Caki2 (cell line): Measurements from ENCODE around the gene C16orf95. TPM values are rescaled to one million over a fixed set of nuclear protein-coding genes. Genes with fewer than 3 reads are reported as not detected.

Experiments
- DNase-seq: peaks from one replicate; pipeline ENCODE4 v3.0.0-alpha.2; 2015; ENCODE audit warnings: low read depth
- in situ Hi-C: cut with HindIII; loops from 2 replicates; pipeline ENCODE4 v1.10.0; 2016; ENCODE audit warnings: low sequenced_read_pairs, low pct_unique_long_range_greater_than_20kb, mixed read lengths
- total RNA-seq: library from RNA; depleted of rRNA; stranded (reverse); fragments of >200 nt; shearing (Covaris generic); gene quantifications from 2 replicates; pipeline ENCODE4 v1.2.3, GENCODE V29; 2014; ENCODE audit warnings: low replicate concordance

The C16orf95 gene
- total RNA-seq, 1 experiment from 2014 or later, result 10.1 TPM

GRCh38 chr16:87322833-87323726 lies 5.9 kb upstream of the C16orf95 start:
- in situ Hi-C loops, result no loop called here
- DNase-seq, result no peak

DNA sequence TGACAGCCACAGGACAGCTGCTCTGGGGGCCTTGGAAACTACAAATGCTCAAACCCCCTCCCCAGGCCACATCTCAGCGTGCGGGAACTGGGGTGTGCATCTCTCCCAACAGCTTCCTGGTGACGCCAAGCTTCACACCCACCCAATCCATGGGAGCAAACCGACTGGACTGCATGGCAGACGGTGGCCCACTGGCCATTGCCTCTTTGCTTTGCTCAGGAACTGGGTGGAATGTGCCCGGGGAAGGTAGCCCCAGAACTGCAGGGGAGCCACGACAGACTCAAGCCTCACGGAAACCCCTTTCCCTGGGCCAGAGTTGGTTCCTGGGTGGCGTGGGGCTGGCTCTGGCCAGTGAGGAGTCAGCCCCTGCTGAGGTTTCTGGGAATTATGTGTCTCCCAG lies 5.2 kb upstream of the C16orf95 start:
- in situ Hi-C loops, result no loop called here

GRCh38 chr16:87321336-87322107 lies 4.3 kb upstream of the C16orf95 start:
- in situ Hi-C loops, result no loop called here
- no peak for DNase-seq

More for the DNA sequence above, 5.2 kb upstream of the C16orf95 start:
- DNase-seq, result no peak

DNA sequence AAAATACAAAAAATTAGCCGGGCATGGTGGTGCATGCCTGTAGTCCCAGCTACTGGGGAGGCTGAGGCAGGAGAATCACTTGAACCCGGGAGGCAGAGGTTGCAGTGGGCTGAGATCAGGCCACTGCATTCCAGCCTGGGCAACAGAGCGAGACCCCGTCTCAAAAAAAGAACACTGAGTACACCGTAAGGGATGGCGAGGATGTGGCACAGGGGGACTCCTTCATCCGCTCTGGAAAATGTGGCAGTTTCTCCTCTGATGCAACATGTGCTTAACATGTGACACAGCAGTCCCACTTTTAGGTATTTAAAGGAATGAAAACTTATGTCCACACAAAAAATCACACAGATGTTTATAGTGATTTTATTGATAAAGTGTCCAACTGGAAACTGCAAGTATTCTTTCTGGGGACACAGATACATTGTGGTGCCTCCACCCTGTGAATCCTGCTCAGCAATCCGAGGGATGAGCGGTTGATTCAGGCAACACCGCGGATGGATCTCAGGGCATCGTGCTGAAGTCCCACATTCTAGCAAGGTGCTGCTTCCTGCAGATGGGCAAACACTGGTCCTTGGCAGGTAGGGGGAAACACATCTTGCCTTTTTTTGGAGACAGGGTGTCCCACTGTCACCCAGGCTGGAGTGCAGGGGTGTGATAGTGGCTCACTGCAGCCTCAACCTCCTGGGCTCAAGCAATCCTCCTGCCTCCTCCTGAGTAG lies 3.5 kb upstream of the C16orf95 start:
- DNase-seq, result no peak
- in situ Hi-C loops, result no loop called here

GRCh38 chr16:87319997-87320491 lies 2.9 kb upstream of the C16orf95 start:
- in situ Hi-C loops, result no loop called here
- DNase-seq, result no peak

DNA sequence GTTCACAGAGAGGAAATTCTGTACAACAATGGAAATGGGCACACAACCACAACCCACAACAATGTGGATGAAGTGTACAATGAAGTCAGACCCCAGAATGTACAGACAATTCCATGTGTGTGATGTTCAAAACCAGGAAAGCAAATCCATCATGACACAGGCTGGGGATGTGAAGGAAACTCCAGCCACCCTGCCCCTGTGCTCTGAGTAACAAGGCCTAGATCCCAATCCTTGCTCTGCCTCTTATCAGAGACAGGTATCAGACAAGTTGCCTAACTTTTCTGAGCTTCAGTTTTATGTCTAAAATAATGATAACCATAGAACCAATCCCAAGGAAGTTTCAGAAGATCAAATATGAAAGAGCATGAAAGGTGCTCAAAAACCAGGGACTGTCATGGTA lies 1.8 kb upstream of the C16orf95 start:
- in situ Hi-C loops, result no loop called here
- no peak for DNase-seq

DNA sequence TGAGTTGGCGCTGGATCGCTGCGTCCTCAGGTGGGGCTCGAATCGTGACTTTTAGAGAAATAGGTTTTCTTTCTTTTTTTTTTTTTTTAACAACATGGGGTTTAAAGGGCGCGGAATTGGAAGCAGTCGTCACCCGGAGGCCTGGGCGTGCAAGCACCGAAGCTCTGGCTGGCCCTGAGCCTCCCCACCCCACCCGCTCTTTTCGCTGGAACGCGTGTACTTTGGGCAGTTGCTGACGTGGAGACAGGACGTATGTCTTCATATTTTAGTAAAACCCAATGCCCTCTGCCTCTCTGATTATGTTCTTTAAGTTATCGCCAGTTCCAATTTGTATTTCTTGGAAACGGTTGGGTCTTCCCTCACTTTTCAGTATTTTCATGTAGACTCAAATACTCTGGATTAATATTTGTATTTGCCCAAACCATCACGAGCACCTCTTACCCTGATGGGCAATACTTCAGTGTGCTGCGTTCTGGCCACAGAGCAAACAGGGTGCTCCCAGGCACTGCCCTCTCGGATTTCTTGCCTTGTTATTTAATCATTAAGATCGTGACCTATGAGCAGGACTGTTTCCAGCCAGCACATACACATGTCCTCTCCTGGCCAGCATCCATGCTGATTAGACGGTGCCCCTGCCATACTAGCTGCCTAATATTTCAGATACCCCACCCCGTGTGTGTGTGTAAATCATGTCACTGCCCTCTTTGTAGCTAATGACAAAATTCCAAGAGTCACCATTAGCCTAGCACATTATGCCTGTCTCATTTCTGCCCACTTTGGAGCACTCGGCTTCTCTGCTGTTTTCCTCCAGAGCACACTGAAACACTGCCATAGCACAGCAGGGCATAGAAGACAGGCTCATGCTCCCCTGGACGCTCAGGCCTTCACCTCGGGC lies 805 bp upstream of the C16orf95 start:
- DNase-seq, result no peak
- in situ Hi-C loops, result no loop called here

- DNase-seq, result no peak
- in situ Hi-C loops, result no loop called here
Measured at GRCh38 chr16:87316450-87316922, 706 bp downstream of the C16orf95 start.

- DNase-seq, result no peak
- in situ Hi-C loops, result no loop called here
Measured at GRCh38 chr16:87314990-87315420, 2.2 kb downstream of the C16orf95 start.

DNA sequence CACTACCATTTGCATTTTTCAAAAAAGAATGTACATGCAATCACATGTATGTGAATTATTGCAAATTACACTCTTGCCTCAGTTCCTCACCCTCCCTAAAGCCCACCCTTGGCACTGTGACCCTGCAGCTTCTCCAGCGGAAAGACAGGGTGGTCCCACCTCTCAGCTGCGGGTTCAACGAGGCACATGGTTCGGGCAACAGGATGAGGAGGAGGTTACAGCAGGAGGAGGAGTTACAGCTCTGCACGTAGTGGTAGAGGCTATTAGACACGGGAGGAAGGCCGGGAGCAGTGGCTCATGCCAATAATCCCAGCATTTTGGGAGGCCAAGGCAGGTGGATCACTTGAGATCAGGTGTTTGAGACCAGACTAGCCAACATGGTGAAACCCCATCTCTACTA lies 5.2 kb downstream of the C16orf95 start:
- no peak for DNase-seq

GRCh38 chr16:87311387-87311786 lies 5.8 kb downstream of the C16orf95 start:
- no peak for DNase-seq
- in situ Hi-C loops, result no loop called here

More for the DNA sequence above, 5.2 kb downstream of the C16orf95 start:
- in situ Hi-C loops, result no loop called here

DNA sequence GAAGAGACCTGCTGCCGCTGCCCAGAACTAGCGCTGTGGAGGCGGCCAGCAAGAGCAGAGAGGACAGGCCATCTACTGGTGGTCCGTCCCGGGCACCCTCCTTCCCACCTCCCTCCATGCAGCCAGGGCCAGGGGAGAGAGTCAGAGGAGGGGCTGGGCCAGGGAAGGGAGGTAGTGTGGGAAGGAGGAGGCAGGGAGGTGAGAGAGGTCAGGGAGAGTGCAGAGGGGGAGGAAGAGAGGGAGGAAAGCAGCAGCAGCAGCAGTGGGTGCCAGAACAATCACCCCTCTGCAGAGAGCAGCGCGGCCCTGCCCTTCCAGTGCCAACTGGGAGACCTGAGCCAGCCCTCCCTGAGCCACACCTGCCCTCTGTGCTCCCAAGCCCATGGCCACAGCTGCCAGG lies 6.6 kb downstream of the C16orf95 start:
- in situ Hi-C loops, result no loop called here

DNA sequence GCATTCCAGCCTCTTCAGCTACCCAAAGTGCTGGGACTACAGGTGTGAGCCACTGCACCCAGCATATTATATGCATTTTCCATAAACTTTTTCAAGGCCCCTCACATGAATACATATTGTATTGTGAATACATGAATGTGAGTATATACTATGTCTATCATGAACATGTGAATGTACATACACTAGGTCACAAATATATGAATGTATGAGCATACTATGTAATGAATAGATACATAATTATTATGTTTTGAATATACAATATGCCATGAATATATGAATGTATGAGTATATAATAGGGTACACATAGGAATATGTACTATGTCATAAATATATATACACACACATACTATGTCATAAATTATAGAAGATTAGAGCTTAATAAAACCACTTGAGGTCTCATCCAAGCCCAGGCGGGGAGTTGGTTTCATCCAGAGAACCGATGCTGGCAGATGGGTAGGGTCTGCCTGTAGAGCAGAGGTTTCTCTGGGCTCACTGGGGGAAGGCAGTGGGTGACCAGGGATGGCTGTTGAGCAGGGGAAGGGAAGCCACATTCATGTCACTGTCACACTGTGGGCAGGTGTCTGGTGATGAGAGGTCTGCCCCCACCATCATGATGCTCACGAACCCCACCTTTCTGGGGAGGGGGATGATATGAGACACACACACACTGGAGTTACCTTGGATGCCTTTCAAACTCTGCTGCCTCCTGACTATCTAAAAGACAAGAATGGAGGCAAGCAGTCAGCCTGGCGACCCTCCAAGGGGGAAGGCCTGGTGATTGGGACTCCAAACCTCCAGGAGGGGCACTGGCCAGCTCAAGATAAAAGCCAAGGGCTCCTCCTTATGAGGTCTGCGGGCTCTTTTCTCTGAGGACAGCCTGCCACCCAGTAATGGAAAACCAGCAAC lies 7.3 kb downstream of the C16orf95 start:
- no peak for DNase-seq
- in situ Hi-C loops, result no loop called here

More for the DNA sequence above, 6.6 kb downstream of the C16orf95 start:
- no peak for DNase-seq

- no peak for DNase-seq
- in situ Hi-C loops, result no loop called here
Measured at GRCh38 chr16:87308826-87309225, 8.4 kb downstream of the C16orf95 start.

GRCh38 chr16:87306516-87306915 lies 10.7 kb downstream of the C16orf95 start:
- in situ Hi-C loops, result no loop called here
- no peak for DNase-seq

DNA sequence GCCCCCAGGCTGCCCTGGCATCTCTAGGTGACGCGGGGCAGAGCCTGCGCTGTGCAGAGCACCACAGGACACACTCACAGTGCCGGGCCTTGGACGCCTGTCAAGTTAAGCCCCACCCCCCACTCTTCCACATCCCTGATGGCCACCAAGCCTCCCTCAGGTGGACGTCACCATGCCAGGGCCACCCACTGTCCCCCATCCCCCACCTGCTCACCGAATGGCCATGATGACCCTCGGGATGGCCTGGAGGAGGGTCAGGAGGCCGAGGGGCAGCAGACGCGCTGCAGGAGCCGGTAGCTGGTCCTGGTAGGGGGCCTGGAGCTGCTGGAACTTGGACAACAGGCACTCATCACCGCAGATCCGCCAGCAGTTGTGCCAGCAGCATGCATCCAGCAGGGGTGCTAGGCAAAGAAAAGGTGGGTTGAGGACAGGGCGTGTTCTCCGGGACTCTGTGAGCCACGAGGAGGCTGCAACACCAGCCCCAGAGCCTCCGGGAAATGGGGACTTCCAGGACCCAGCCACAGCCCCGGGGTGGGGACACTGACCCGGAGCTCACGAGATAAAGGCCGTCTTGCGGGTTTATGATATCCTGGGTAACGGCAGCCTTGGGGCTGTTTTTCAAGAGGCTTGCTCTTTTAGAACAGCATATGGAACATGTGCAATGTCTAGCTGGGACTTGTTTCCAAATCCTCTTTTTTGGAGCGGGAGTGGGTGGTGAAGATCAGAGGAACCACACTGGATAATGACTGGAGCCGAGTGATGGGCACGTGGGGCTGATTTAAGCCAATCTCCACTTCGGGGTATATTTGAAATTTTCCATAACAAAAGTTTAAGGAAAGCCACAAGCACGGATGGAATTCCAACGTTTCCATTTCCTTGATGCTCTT lies 11.4 kb downstream of the C16orf95 start:
- in situ Hi-C loops, result no loop called here
- DNase-seq, result no peak
